22Rv1 (cell line): ENCODE results near the gene SOAT2.

Experiments
- CTCF ChIP-seq: fragments of 450-650 bp; IDR thresholded peaks from 2 replicates; pipeline ENCODE4 v1.5.1; 2017; ENCODE audit warnings: mild to moderate bottlenecking
- ZFX ChIP-seq: fragments of 450-650 bp; IDR thresholded peaks from 2 replicates; pipeline ENCODE4 v1.6.1; 2017; ENCODE audit warnings: antibody characterized with exemption, borderline replicate concordance

- TF ChIP-seq CTCF (no peak), ZFX (no peak)
These were observed 34.3 kb upstream of the SOAT2 start for GRCh38 chr12:53068811-53069585.
